Ascending aorta (tissue), 2 donors: ENCODE results near the gene EPHB6. TPM values are rescaled to one million over a fixed set of nuclear protein-coding genes. Genes with fewer than 3 reads are reported as not detected.

ENCODE experiments used
- DNase-seq, 2 donors: peaks; one replicate each; pipeline ENCODE4 v3.0.0-alpha.2; 2019; ENCODE audit warnings: low spot score in 2 of 2
- H3K27ac ChIP-seq, 2 donors: fragments of 200-600 bp; sonication (generic); one replicate each; pipeline ENCODE4 v1.5.1; 2016 to 2017; ENCODE audit warnings: mild to moderate bottlenecking in 1 of 2
- H3K27me3 ChIP-seq: fragments of 200-600 bp; sonication (generic); one replicate; pipeline ENCODE4 v1.5.1; 2017
- H3K36me3 ChIP-seq, 2 donors: fragments of 200-600 bp; sonication (generic); one replicate each; pipeline ENCODE4 v1.5.1; 2016
- H3K4me1 ChIP-seq, 2 donors: fragments of 200-600 bp; sonication (generic); one replicate each; pipeline ENCODE4 v1.5.1; 2016 to 2017; ENCODE audit warnings: mild to moderate bottlenecking in 1 of 2
- H3K4me3 ChIP-seq, 2 donors: fragments of 200-600 bp; sonication (generic); one replicate each; pipeline ENCODE4 v1.5.1; 2016 to 2017; ENCODE audit warnings: mild to moderate bottlenecking in 1 of 2
- H3K9me3 ChIP-seq, 2 donors: fragments of 200-600 bp; sonication (generic); one replicate each; pipeline ENCODE4 v1.5.1; 2016
- CTCF ChIP-seq, 3 experiments: fragments of 200-600 bp in 2 of 3; fragments of 450-650 bp in 1 of 3; sonication (generic) in 2 of 3; IDR thresholded peaks; one replicate each; pipeline ENCODE4 v1.5.1; 2016 to 2019; ENCODE audit warnings: antibody characterized with exemption in 3 of 3, mild to moderate bottlenecking in 1 of 3, moderate library complexity in 1 of 3
- intact Hi-C: fragments of 100-400 bp; cut with DNase I; formaldehyde crosslinking; loops from one replicate; pipeline ENCODE4 v1.15.1; 2023
- total RNA-seq: library from RNA; depleted of rRNA; stranded (reverse); fragments of >200 nt; gene quantifications from one replicate; pipeline ENCODE4 v1.1.0, GENCODE V29; 2016

The EPHB6 gene
- total RNA-seq, 1 donor from 2014 or later, result 13.1 TPM

GRCh38 chr7:142833174-142834048 lies 21.5 kb upstream of the EPHB6 start:
- H3K4me1 ChIP-seq, result no peaks in the 10 kb centered on the region
- H3K4me3 ChIP-seq, result no peak overlapping the region
- intact Hi-C loops, result no loop called here
- no peaks in the 10 kb centered on the region for H3K36me3 ChIP-seq
- no peaks in the 10 kb centered on the region for H3K9me3 ChIP-seq
- DNase-seq, result no peak
- no peak for TF ChIP-seq CTCF (IDR thresholded peaks at IDR 0.05)
- no peak overlapping the region for H3K27ac ChIP-seq
- no peaks in the 10 kb centered on the region for H3K27me3 ChIP-seq

- no peak for TF ChIP-seq CTCF (IDR thresholded peaks at IDR 0.05)
- no peak overlapping the region for H3K4me3 ChIP-seq
- no peaks in the 10 kb centered on the region for H3K4me1 ChIP-seq
- no peak overlapping the region for H3K27ac ChIP-seq
- intact Hi-C loops, result no loop called here
- DNase-seq, result no peak
- H3K9me3 ChIP-seq, result no peaks in the 10 kb centered on the region
- H3K27me3 ChIP-seq, result no peaks in the 10 kb centered on the region
- H3K36me3 ChIP-seq, result no peaks in the 10 kb centered on the region
Measured at GRCh38 chr7:142835487-142835886, 19.4 kb upstream of the EPHB6 start.

GRCh38 chr7:142836426-142836825 lies 18.4 kb upstream of the EPHB6 start:
- Histone ChIP-seq H3K36me3 (no peaks in the 10 kb centered on the region), H3K27ac (no peak overlapping the region), H3K27me3 (no peaks in the 10 kb centered on the region), H3K9me3 (no peaks in the 10 kb centered on the region), H3K4me3 (no peak overlapping the region), H3K4me1 (no peaks in the 10 kb centered on the region)
- intact Hi-C loops, result no loop called here
- no peak for DNase-seq
- no peak for TF ChIP-seq CTCF (IDR thresholded peaks at IDR 0.05)

GRCh38 chr7:142838461-142839213 lies 16.2 kb upstream of the EPHB6 start:
- no peak for DNase-seq
- intact Hi-C loops, result no loop called here
- no peak for TF ChIP-seq CTCF (IDR thresholded peaks at IDR 0.05)

GRCh38 chr7:142842251-142842766 lies 12.6 kb upstream of the EPHB6 start:
- no peak overlapping the region for H3K27ac ChIP-seq
- H3K9me3 ChIP-seq, result no peaks in the 10 kb centered on the region
- no peaks in the 10 kb centered on the region for H3K27me3 ChIP-seq
- no peak for DNase-seq
- intact Hi-C loops, result no loop called here
- H3K4me1 ChIP-seq, result no peaks in the 10 kb centered on the region
- H3K4me3 ChIP-seq, result no peak overlapping the region
- no peak for TF ChIP-seq CTCF (IDR thresholded peaks at IDR 0.05)
- no peaks in the 10 kb centered on the region for H3K36me3 ChIP-seq

More at GRCh38 chr7:142838461-142839213, 16.2 kb upstream of the EPHB6 start:
- Histone ChIP-seq H3K36me3 (no peaks in the 10 kb centered on the region), H3K27ac (no peak overlapping the region), H3K27me3 (no peaks in the 10 kb centered on the region), H3K4me1 (no peaks in the 10 kb centered on the region), H3K4me3 (no peak overlapping the region), H3K9me3 (no peaks in the 10 kb centered on the region)
